Spinal cord (tissue), 10 donors: ENCODE data around the gene BTBD16. TPM values are rescaled to one million over a fixed set of nuclear protein-coding genes. Genes with fewer than 3 reads are reported as not detected.

Experiments
- DNase-seq, 6 donors: peaks; one replicate each; pipeline versions ENCODE4 v3.0.0 to v3.0.0-alpha.2; 2013 to 2015; ENCODE audit warnings: low spot score in 6 of 6, low read depth in 4 of 6
- H3K27ac ChIP-seq: one replicate; pipeline ENCODE4 v1.5.1; 2013; ENCODE audit warnings: low read depth, low read length, control low read depth
- H3K27me3 ChIP-seq: one replicate; pipeline ENCODE4 v1.6.1; 2013; ENCODE audit warnings: low read length; ENCODE audit not compliant: control insufficient read depth, insufficient read depth
- H3K36me3 ChIP-seq: one replicate; pipeline ENCODE4 v1.6.1; 2013; ENCODE audit warnings: low read length; ENCODE audit not compliant: control insufficient read depth, insufficient read depth
- H3K4me1 ChIP-seq: one replicate; pipeline ENCODE4 v1.6.1; 2013; ENCODE audit warnings: low read length; ENCODE audit not compliant: control insufficient read depth, insufficient read depth
- H3K4me3 ChIP-seq: one replicate; pipeline ENCODE4 v1.5.1; 2013; ENCODE audit warnings: low read depth, low read length, control low read depth
- H3K9me3 ChIP-seq: one replicate; pipeline ENCODE4 v1.6.1; 2013; ENCODE audit warnings: low read length; ENCODE audit not compliant: control insufficient read depth, insufficient read depth
- WGBS: methylation state at CpG from one replicate; pipeline ENCODE4 v1.1.5; 2013; ENCODE audit warnings: missing lambda C conversion rate; ENCODE audit not compliant: insufficient coverage; 5-methylcytosine and 5-hydroxymethylcytosine counted together
- polyA plus RNA-seq, 2 donors: library from polyadenylated mRNA; unstranded; fragments of 120-200 nt; gene quantifications; one replicate each; pipeline ENCODE4 v1.2.1, GENCODE V29; 2013; ENCODE audit not compliant: insufficient read length in 2 of 2
- total RNA-seq, 2 donors: library from RNA; depleted of rRNA in 1 of 2; stranded (reverse); fragments of 120-200 nt in 1 of 2; fragments of >200 nt in 1 of 2; gene quantifications; one replicate each; pipeline versions ENCODE4 v1.2.3 to v1.2.4, GENCODE V29; 2013 to 2014
- donor health status: healthy.

BTBD16 gene
- total and polyA plus RNA-seq, 4 donors = 0.59 to 2.5 (median 1.4) TPM

DNA sequence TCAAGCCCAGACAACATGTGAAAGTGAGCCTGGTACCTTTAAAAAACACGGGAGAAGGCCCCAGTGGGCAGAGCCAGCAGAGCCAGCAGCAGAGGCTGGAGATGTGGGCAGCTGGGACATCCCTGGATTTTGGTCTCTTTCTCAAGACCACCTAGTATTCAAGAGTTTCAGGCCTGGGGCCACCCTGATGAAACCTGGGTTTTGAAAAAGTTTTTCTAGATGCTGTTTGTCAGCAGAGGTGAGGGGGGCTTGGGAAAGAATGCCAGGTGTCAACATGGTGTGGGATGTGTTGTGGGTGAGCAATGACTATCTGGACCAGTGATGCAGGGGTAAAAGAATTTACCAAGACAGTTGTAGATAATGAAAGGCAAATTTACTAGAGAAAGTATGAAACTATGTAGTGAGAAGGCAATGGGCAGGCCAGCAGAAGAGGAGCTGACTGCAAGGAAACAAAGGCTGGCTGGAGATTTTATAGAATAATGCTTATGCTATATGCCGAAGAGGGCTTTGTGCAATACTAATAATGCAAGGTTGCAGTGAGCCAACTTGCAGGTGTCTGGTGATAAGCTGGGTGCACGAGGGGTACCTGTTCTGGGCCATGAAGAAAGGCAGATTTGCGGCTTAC, 75.3 kb downstream of the BTBD16 start:
- H3K9me3 ChIP-seq = peaks cover 2% of the 10 kb centered on the region
- no peaks in the 10 kb centered on the region for H3K36me3 ChIP-seq
- H3K27ac ChIP-seq = no peak overlapping the region
- 84% methylated on average over 4 of the region's 4 CpGs for WGBS
- no peak overlapping the region for H3K4me3 ChIP-seq
- no peaks in the 10 kb centered on the region for H3K27me3 ChIP-seq
- H3K4me1 ChIP-seq = peaks cover 11% of the 10 kb centered on the region
- DNase-seq = no peak

DNA sequence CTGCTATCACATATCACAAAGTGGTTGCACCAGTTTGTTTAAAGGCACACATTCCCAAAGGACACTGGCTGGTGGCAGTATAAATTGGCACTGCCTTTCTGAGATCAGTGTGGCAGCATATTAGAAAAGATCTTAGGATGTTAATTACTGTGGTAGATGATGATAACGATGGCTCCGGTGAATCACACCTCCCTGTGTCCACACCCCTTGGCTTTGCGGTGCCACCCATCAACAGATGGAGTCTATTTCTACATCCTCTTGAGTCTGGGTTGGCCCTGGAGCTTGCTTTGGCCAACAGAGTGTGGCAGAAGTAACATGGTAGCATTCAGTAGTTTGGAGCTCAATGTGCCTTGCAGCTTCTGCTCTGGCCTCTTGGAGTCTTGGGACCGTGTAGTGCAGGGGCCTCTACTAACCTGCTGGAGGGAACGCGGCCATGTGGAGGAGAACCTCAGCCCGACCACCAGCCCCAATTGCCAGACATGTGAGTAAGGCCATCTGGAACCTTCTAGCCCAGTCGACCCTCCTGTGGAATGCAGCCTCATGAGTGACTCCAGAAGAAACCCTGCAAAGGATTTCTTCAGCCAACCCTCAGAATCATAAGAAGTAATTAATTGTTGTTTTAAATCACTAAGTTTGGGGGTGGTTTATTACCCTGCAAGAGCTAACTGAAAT, 76.2 kb downstream of the BTBD16 start:
- DNase-seq = no peak
- H3K27ac ChIP-seq = no peak overlapping the region
- H3K36me3 ChIP-seq = no peaks in the 10 kb centered on the region
- H3K4me3 ChIP-seq = no peak overlapping the region
- peaks cover 14% of the 10 kb centered on the region for H3K4me1 ChIP-seq
- peaks cover 2% of the 10 kb centered on the region for H3K9me3 ChIP-seq
- 86% methylated on average over 4 of the region's 8 CpGs for WGBS
- H3K27me3 ChIP-seq = no peaks in the 10 kb centered on the region

DNA sequence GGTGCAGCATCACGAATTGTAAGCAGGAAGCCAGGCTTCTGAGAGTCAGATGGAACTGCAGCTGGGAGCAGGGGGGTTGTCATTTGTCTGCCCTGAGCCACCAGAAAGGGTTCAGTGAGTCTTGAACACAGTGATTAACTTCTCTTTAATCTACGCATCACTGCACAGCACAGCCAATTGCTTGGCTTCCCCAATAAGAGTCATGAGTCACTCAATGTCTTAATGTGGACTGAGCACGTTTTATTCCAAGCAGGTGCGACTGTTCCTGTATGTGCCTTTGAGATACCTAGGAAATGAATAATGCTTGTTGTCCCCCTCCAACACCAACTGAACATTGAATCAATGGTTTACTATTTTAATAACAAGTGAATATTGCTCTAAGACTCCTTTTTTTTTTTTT, 77.4 kb downstream of the BTBD16 start:
- DNase-seq = peak in 1 of 6 donors; percentile 54
- H3K27me3 ChIP-seq = no peaks in the 10 kb centered on the region
- H3K36me3 ChIP-seq = no peaks in the 10 kb centered on the region
- H3K9me3 ChIP-seq = peaks cover 2% of the 10 kb centered on the region
- H3K4me1 ChIP-seq = peaks cover 15% of the 10 kb centered on the region
- H3K4me3 ChIP-seq = no peak overlapping the region
- H3K27ac ChIP-seq = no peak overlapping the region
- WGBS = no CpG with 5 or more reads among the region's 4 CpGs

DNA sequence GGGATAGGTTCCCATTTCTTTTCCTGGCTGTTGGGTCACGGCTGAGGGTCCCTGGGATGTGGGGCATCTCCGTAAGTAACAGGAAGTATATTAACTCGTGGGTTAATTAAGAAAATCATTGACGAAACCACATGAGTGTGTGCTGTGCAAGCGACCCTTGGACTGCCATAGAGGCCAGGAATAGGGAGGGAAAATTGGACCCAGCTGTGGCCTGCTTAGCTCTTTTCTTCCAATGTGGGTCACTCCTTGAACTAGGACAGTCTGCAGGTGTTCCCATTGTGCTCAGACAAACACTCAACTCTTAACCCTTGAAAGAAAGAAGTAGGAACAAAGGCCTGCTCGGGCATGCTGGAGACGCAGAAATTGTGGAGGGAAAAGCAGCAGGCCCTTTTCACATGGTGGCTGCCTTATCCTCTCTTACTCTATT, 77.9 kb downstream of the BTBD16 start:
- Histone ChIP-seq H3K27me3 (no peaks in the 10 kb centered on the region), H3K27ac (no peak overlapping the region), H3K9me3 (peaks cover 2% of the 10 kb centered on the region), H3K36me3 (no peaks in the 10 kb centered on the region), H3K4me3 (no peak overlapping the region), H3K4me1 (peaks cover 15% of the 10 kb centered on the region)
- peak in 1 of 6 donors; percentile 24 for DNase-seq
- WGBS = 52% methylated on average over 2 of the region's 7 CpGs

DNA sequence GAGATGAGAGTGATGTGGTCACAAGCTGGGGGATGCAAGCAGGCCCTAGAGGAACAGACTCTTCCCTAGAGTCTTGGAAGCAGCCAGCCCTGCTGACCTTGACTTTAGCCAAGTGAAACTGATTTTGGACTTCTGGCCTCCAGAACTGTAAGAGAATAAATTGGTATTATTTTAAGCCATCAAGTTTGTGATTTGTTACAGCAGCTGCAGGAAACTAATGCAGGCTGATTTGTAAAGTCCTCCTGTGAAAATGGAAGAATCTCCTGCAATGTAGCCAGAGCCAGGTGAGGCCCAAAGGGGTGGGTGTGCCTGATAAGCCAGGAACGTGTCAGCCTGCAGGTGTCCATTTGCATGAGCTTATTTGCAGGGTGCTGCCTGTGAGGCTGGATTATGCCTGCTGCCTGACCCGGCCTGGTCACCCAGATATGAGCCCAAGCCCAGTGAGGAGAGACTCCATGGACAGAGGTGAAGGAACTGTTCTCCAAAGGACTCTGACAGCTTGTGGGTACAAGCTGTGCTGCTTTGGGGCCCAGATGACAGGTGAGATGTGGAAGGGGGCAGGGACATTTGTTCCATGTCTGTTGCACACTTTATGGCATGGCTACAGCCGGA, 78.8 kb downstream of the BTBD16 start:
- H3K27ac ChIP-seq = no peak overlapping the region
- H3K4me3 ChIP-seq = no peak overlapping the region
- peaks cover 8% of the 10 kb centered on the region for H3K4me1 ChIP-seq
- 89% methylated on average over 3 of the region's 3 CpGs for WGBS
- no peaks in the 10 kb centered on the region for H3K27me3 ChIP-seq
- no peaks in the 10 kb centered on the region for H3K36me3 ChIP-seq
- no peak for DNase-seq
- H3K9me3 ChIP-seq = peaks cover 2% of the 10 kb centered on the region

DNA sequence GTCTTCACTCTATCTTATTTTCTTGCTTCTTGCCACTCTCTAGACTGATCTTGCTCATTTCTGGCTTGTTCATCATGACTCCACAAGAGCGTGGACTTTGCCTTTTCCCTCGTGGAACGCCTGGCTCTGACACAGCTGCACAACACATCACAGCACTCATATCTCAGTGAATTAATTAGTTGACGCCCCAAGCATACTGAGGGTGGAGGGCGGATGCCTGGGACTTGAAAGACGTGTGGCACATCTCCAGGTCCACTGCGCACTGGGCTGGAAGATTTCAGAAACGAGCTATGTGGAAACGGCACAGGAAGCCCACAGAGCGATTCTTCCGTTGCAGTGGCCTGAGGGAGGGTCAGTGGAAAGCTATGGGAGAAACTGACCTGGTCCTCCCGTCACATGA, 79.8 kb downstream of the BTBD16 start:
- no peaks in the 10 kb centered on the region for H3K36me3 ChIP-seq
- H3K4me1 ChIP-seq = peaks cover 4% of the 10 kb centered on the region
- H3K4me3 ChIP-seq = no peak overlapping the region
- WGBS = 95% methylated on average over 11 of the region's 12 CpGs
- H3K27ac ChIP-seq = no peak overlapping the region
- H3K27me3 ChIP-seq = no peaks in the 10 kb centered on the region
- peaks cover 2% of the 10 kb centered on the region for H3K9me3 ChIP-seq
- DNase-seq = no peak

DNA sequence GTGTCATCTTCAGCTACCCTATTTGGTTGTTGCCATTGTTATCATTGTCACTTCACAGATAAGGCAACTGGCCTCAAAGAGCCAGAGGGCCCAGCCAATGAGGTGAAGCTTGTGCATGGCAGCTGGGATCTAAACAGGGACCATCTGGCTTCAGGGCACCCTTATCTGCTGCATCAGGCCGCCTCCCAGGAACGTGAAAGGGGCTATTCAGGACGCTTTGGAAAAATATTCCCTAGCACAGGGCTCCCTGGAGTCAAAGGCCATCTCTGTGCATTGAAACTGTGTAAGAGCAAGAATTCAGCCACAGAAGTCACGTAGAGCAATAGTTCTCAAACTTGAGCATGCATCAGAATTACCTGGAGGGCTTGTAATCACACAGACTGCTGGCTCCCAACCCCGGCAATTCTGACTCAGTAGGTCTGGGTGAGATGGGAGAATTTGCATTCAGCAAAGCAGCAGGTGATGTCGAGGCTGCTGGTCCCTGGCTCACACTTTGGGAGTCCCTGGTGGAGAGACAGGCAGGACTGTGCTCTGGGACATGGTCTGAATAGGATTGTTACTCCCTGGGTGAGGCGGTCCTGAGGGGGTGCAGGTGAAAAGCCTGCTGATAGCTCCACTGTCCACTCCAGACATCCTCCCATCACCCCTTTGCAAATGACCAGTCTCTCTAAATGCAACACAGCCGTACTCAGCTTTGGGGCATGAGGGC, 81.9 kb downstream of the BTBD16 start:
- H3K27ac ChIP-seq = no peak overlapping the region
- WGBS = 62% methylated on average over 7 of the region's 8 CpGs
- H3K4me1 ChIP-seq = peaks cover 4% of the 10 kb centered on the region
- no peaks in the 10 kb centered on the region for H3K9me3 ChIP-seq
- no peaks in the 10 kb centered on the region for H3K27me3 ChIP-seq
- no peak for DNase-seq
- H3K4me3 ChIP-seq = no peak overlapping the region
- H3K36me3 ChIP-seq = no peaks in the 10 kb centered on the region

DNA sequence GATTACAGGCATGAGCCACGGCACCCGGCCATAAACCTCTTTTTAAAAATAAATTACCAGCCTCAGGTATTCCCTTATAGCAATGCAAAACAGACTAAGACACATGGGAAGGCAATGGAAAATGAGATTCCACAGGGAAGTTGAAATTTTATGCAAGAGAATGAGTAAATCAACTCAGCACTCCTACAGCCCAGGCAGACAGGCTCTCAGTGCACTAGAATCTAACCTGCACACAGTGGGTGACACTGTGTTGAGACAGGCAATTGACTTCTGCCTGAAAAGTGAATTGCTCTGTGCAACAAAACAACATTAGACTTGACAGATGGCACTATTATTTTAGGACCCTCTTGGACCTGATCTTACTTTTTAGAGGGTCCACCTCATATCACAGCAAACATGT, 83.3 kb downstream of the BTBD16 start:
- Histone ChIP-seq H3K4me1 (peaks cover 4% of the 10 kb centered on the region), H3K4me3 (no peak overlapping the region), H3K27ac (no peak overlapping the region), H3K36me3 (no peaks in the 10 kb centered on the region), H3K27me3 (no peaks in the 10 kb centered on the region), H3K9me3 (no peaks in the 10 kb centered on the region)
- WGBS = no CpG with 5 or more reads among the region's 2 CpGs
- DNase-seq = no peak

DNA sequence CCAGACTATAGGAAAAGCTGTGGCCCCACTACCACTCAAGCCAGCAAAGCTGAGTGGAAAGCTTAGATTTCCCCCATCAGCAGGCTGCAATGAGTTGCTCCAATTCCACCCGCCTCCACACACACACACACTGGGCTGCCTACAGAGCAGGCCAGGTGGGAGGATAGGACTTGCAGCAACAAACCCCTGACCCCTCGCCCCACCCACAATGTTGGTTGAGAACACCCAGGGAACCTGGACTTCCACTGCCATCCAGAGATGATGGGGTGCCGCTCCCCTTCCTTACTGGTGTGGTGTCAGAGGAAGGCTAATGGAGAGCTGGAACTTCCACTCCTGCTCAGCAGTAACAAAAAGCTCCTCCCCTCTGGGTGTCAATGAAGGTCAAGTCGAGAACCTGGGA, 86.6 kb downstream of the BTBD16 start:
- Histone ChIP-seq H3K9me3 (no peaks in the 10 kb centered on the region), H3K4me1 (peaks cover 8% of the 10 kb centered on the region), H3K27me3 (no peaks in the 10 kb centered on the region), H3K27ac (no peak overlapping the region), H3K36me3 (no peaks in the 10 kb centered on the region), H3K4me3 (no peak overlapping the region)
- no peak for DNase-seq
- WGBS = no CpG with 5 or more reads among the region's 4 CpGs
